BLaER1 treated with 17β-estradiol and CSF1 and Interleukin-3, amounts not matched to agents 10 nM and 100 nM (cell line): ENCODE data around the gene MAP6.

Source experiments
- H3K27ac ChIP-seq, 11 experiments: shearing (Covaris generic); formaldehyde crosslinking; 2 replicates each; pipeline ENCODE4 v1.8.1; 2022
- H3K27me3 ChIP-seq, 11 experiments: shearing (Covaris generic); formaldehyde crosslinking; 2 replicates each; pipeline ENCODE4 v1.8.1; 2022
- H3K36me3 ChIP-seq, 11 experiments: shearing (Covaris generic); formaldehyde crosslinking; 2 replicates each; pipeline ENCODE4 v1.8.1; 2022
- H3K4me1 ChIP-seq, 10 experiments: shearing (Covaris generic); formaldehyde crosslinking; 2 replicates each; pipeline ENCODE4 v1.8.1; 2022
- H3K4me2 ChIP-seq, 11 experiments: shearing (Covaris generic); formaldehyde crosslinking; 2 replicates each; pipeline ENCODE4 v1.8.1; 2022
- H3K4me3 ChIP-seq, 10 experiments: shearing (Covaris generic); formaldehyde crosslinking; 2 replicates each; pipeline ENCODE4 v1.8.1; 2022
- H3K9ac ChIP-seq, 11 experiments: shearing (Covaris generic); formaldehyde crosslinking; 2 replicates each; pipeline ENCODE4 v1.8.1; 2022
- H3K9me3 ChIP-seq, 11 experiments: shearing (Covaris generic); formaldehyde crosslinking; replicated peaks in 1 of 11; 2 replicates each; pipeline ENCODE4 v1.8.1; 2022
- H4K20me1 ChIP-seq, 11 experiments: shearing (Covaris generic); formaldehyde crosslinking; 2 replicates each; pipeline ENCODE4 v1.8.1; 2022
- Cebpa-rat ChIP-seq, 11 experiments: shearing (Covaris generic); IDR thresholded peaks; 2 replicates each; pipeline ENCODE4 v1.8.1; 2022

MAP6 gene

DNA sequence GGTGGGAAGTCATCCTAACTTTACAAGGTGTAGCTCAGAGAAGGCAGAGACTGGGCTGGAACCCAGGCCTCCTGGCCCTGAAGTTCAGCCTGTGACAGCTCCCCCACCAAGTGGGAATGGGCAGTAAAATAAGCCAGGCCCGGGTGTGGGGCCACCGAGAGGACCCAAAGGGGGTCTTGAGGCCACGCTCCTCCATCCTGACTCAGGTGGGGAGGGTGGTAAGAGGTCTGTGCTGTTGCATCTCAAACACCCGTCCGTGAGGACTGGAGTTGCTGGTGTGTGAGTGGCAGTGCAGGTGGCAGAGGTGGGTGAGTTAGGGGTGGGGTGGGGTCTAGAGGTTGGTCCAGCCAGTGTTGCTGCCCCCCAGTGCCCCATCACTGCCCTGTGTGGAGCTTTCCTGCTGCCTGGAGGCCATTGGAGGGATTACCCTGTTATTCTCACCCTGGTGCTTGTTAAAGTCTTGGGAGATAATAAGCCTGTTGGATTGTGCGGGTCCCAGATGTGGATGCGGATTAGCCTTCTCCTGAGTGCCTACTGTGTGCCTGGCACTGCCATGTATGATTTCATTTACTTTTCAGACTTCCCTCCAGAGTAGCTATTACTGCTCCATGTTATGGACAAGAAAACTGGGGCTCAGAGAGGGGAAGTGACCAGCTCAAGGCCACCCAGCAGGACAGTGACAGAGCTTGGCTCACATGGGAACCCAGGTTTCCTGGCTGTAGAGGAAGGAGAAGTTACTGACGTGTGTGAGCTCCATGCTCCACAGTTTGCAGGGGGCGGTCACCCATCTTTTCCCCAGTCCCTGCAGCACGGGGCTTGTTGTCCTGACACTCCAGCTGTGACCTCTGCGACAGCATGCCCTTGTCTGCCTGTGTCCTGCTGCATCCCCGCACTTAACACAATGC, 93.9 kb downstream of the MAP6 start:
- Histone ChIP-seq H3K27ac (no peak overlapping the region), H3K4me1 (peaks cover 22 to 38% (median 33%) of the 10 kb centered on the region in 10 experiments), H3K4me3 (no peak overlapping the region), H3K27me3 (no peaks in the 10 kb centered on the region), H3K4me2 (peak overlapping the region in 7 of 11 experiments; percentile 5 to 72 (median 29); a peak in 10 of 22 replicates), H3K36me3 (peaks cover 40 to 45% (median 42%) of the 10 kb centered on the region in 11 experiments), H4K20me1 (peaks cover 0 to 40% (median 0%) of the 10 kb centered on the region in 11 experiments; a peak in 4 of 22 replicates), H3K9me3 (peaks cover 0 to 7% (median 0%) of the 10 kb centered on the region in 11 experiments; a peak in 5 of 22 replicates), H3K9ac (no peak overlapping the region)
- TF ChIP-seq Cebpa-rat (IDR thresholded peaks at IDR 0.05) = no peak

GRCh38 chr11:75572744-75573143, 96.1 kb downstream of the MAP6 start:
- Histone ChIP-seq H3K36me3 (peaks cover 62 to 67% (median 64%) of the 10 kb centered on the region in 11 experiments), H4K20me1 (peaks cover 0 to 60% (median 7%) of the 10 kb centered on the region in 11 experiments; a peak in 8 of 22 replicates), H3K4me3 (no peak overlapping the region), H3K4me2 (no peak overlapping the region), H3K9me3 (peaks cover 0 to 7% (median 0%) of the 10 kb centered on the region in 11 experiments; a peak in 5 of 22 replicates), H3K9ac (no peak overlapping the region), H3K27me3 (no peaks in the 10 kb centered on the region), H3K27ac (no peak overlapping the region), H3K4me1 (peaks cover 19 to 31% (median 22%) of the 10 kb centered on the region in 10 experiments)
- TF ChIP-seq Cebpa-rat (IDR thresholded peaks at IDR 0.05) = no peak

DNA sequence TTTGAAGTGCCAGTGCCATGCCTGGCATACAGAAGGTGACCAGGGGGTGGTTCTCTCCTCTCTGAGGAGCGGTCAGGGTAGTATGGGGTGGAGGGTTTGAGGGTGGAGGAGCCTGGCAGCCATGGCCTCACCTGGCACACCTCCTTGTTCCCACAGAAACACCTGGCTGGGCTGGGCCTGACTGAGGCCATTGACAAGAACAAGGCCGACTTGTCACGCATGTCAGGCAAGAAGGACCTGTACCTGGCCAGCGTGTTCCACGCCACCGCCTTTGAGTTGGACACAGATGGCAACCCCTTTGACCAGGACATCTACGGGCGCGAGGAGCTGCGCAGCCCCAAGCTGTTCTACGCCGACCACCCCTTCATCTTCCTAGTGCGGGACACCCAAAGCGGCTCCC, 97.2 kb downstream of the MAP6 start:
- H3K27ac ChIP-seq = no peak overlapping the region
- no peak overlapping the region for H3K4me2 ChIP-seq
- no peak for TF ChIP-seq Cebpa-rat (IDR thresholded peaks at IDR 0.05)
- H3K36me3 ChIP-seq = peaks cover 73 to 78% (median 75%) of the 10 kb centered on the region in 11 experiments
- peaks cover 14 to 26% (median 15%) of the 10 kb centered on the region in 10 experiments for H3K4me1 ChIP-seq
- H3K9ac ChIP-seq = no peak overlapping the region
- H3K4me3 ChIP-seq = no peak overlapping the region
- peaks cover 0 to 71% (median 14%) of the 10 kb centered on the region in 11 experiments; a peak in 11 of 22 replicates for H4K20me1 ChIP-seq
- H3K9me3 ChIP-seq = peaks cover 0 to 7% (median 0%) of the 10 kb centered on the region in 11 experiments; a peak in 5 of 22 replicates
- H3K27me3 ChIP-seq = no peaks in the 10 kb centered on the region

DNA sequence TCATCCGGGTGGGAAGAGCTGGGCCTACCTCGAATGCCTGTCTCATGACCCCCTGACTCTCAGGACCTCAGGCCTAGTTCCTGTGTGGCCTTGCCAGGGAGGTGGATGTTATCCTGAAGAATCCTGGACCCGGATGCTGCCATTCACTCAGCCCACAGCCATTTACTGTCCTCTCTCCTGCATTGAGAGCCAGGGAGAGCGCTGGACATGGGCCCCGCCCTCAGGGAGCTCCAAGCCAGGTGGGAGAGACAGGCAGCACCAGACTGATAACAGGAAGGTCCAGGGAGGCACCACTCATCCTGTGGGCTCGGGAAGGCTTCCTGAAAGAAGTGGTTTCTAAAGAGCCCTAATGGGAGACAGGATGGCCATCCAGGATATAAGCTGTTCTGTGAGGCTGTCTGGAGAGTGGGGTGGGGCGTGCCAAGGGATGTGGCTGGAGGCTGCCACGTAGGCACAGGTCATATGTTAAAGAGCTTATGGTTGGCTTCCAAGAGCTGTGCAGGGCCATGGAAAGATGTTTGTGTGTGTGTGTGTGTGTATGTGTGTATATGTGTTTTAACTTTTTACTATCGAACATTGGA, 98.2 kb downstream of the MAP6 start:
- no peak for TF ChIP-seq Cebpa-rat (IDR thresholded peaks at IDR 0.05)
- Histone ChIP-seq H3K4me3 (no peak overlapping the region), H3K4me1 (peaks cover 13 to 26% (median 15%) of the 10 kb centered on the region in 10 experiments), H3K36me3 (peaks cover 80 to 88% (median 84%) of the 10 kb centered on the region in 11 experiments), H3K27me3 (no peaks in the 10 kb centered on the region), H3K4me2 (no peak overlapping the region), H3K9ac (0 out of 22 replicates have a peak overlapping the region, but pooled peaks of 2 of the 11 experiments have one; percentile 2 to 29), H4K20me1 (peaks cover 0 to 81% (median 19%) of the 10 kb centered on the region in 11 experiments; a peak in 12 of 22 replicates), H3K27ac (no peak overlapping the region; a peak in 2 of 22 replicates), H3K9me3 (no peaks in the 10 kb centered on the region; a peak in 2 of 22 replicates)

DNA sequence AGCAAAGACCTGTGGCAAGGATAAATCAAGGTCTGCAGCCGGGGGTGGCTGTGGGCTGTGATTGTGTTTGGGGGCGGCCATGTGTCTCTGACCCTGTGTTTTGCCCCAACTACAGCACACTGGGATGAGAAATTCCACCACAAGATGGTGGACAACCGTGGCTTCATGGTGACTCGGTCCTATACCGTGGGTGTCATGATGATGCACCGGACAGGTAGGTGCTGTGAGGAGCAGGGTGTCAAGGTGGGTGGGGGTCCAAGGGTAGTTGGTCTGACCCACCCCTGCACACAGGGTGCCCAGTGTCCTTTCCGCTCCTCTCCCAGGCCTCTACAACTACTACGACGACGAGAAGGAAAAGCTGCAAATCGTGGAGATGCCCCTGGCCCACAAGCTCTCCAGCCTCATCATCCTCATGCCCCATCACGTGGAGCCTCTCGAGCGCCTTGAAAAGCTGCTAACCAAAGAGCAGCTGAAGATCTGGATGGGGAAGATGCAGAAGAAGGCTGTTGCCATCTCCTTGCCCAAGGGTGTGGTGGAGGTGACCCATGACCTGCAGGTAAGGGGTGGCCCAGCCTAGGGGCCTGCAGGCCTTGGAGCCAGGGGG, 100.1 kb downstream of the MAP6 start:
- H4K20me1 ChIP-seq = peaks cover 0 to 88% (median 26%) of the 10 kb centered on the region in 11 experiments; a peak in 12 of 22 replicates
- no peak overlapping the region for H3K4me2 ChIP-seq
- no peaks in the 10 kb centered on the region for H3K27me3 ChIP-seq
- no peak overlapping the region for H3K27ac ChIP-seq
- H3K36me3 ChIP-seq = peaks cover 76 to 91% (median 82%) of the 10 kb centered on the region in 11 experiments
- H3K9ac ChIP-seq = no peak overlapping the region
- peaks cover 21 to 38% (median 28%) of the 10 kb centered on the region in 10 experiments for H3K4me1 ChIP-seq
- no peak for TF ChIP-seq Cebpa-rat (IDR thresholded peaks at IDR 0.05)
- no peak overlapping the region for H3K4me3 ChIP-seq
- no peaks in the 10 kb centered on the region for H3K9me3 ChIP-seq

DNA sequence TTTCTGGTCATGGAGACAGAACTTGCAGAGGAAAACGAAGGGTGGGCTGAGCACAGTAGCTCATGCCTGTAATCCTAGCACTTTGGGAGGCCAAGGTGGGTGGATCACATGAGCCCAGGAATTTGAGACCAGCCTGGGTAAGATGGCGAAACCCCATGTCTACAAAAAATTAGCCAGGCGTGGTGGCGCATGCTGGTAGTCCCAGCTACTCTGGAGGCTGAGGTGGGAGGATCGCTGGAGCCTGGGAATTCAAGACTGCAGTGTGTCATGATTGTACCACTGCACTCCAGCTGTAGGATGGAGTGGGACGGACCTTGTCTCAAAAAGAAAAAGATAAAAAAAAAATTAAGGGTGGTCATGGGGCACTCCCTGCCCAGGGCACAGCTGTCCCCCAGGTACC, 100.9 kb downstream of the MAP6 start:
- Histone ChIP-seq H3K4me2 (no peak overlapping the region), H3K27me3 (no peaks in the 10 kb centered on the region), H4K20me1 (peaks cover 0 to 81% (median 26%) of the 10 kb centered on the region in 11 experiments; a peak in 12 of 22 replicates), H3K9ac (no peak overlapping the region), H3K36me3 (peaks cover 69 to 84% (median 75%) of the 10 kb centered on the region in 11 experiments), H3K4me1 (peaks cover 27 to 45% (median 34%) of the 10 kb centered on the region in 10 experiments), H3K9me3 (no peaks in the 10 kb centered on the region), H3K27ac (no peak overlapping the region), H3K4me3 (no peak overlapping the region)
- no peak for TF ChIP-seq Cebpa-rat (IDR thresholded peaks at IDR 0.05)

GRCh38 chr11:75566763-75567279, 102.0 kb downstream of the MAP6 start:
- Histone ChIP-seq H3K4me2 (no peak overlapping the region), H3K4me3 (no peak overlapping the region), H3K27me3 (no peaks in the 10 kb centered on the region), H3K9ac (no peak overlapping the region), H3K36me3 (peaks cover 57 to 72% (median 63%) of the 10 kb centered on the region in 11 experiments), H3K4me1 (peaks cover 27 to 48% (median 37%) of the 10 kb centered on the region in 10 experiments), H3K27ac (no peak overlapping the region; a peak in 1 of 22 replicates), H4K20me1 (peaks cover 0 to 70% (median 26%) of the 10 kb centered on the region in 11 experiments; a peak in 12 of 22 replicates), H3K9me3 (no peaks in the 10 kb centered on the region)
- TF ChIP-seq Cebpa-rat (IDR thresholded peaks at IDR 0.05) = no peak
